ENCODE data around the gene CNFN. TPM values are rescaled to one million over a fixed set of nuclear protein-coding genes. Genes with fewer than 3 reads are reported as not detected.

The CNFN gene
- total RNA-seq, 4 donors from 2014 or later, result 530 to 1,759 (median 921) TPM

- Histone ChIP-seq H3K27ac (peak overlapping the region in 2 of 4 donors; percentile 17 to 88), H3K27me3 (no peaks in the 10 kb centered on the region), H3K36me3 (peaks cover 0 to 11% (median 0%) of the 10 kb centered on the region in 3 donors), H3K4me1 (peaks cover 14 to 64% (median 19%) of the 10 kb centered on the region in 3 donors), H3K9me3 (no peaks in the 10 kb centered on the region), H3K4me3 (no peak overlapping the region)
- WGBS, 2 donors, result 82 to 89% methylated on average over 1 of the region's 1 CpG
- intact Hi-C loops (cut with DNase I), result no loop called here
- no peak for DNase-seq
- no peak for TF ChIP-seq POLR2A (IDR thresholded peaks at IDR 0.05)
- TF ChIP-seq, protein P1, sequence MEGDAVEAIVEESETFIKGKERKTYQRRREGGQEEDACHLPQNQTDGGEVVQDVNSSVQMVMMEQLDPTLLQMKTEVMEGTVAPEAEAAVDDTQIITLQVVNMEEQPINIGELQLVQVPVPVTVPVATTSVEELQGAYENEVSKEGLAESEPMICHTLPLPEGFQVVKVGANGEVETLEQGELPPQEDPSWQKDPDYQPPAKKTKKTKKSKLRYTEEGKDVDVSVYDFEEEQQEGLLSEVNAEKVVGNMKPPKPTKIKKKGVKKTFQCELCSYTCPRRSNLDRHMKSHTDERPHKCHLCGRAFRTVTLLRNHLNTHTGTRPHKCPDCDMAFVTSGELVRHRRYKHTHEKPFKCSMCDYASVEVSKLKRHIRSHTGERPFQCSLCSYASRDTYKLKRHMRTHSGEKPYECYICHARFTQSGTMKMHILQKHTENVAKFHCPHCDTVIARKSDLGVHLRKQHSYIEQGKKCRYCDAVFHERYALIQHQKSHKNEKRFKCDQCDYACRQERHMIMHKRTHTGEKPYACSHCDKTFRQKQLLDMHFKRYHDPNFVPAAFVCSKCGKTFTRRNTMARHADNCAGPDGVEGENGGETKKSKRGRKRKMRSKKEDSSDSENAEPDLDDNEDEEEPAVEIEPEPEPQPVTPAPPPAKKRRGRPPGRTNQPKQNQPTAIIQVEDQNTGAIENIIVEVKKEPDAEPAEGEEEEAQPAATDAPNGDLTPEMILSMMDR (IDR thresholded peaks at IDR 0.05), result no peak
These were observed 10.3 kb upstream of the CNFN start for GRCh38 chr19:42400404-42400803.

- intact Hi-C loops (cut with DNase I), result no loop called here
- peak overlapping the region; percentile 88 to 92 (median 89) for H3K27ac ChIP-seq
- DNase-seq, result no peak
- no peaks in the 10 kb centered on the region for H3K36me3 ChIP-seq
- H3K4me3 ChIP-seq, result peak overlapping the region; percentile 24 to 72 (median 54)
- no peaks in the 10 kb centered on the region for H3K27me3 ChIP-seq
- peaks cover 14 to 62% (median 19%) of the 10 kb centered on the region in 3 donors for H3K4me1 ChIP-seq
- no peaks in the 10 kb centered on the region for H3K9me3 ChIP-seq
- 19 to 21% methylated on average over 17 to 19 of the region's 25 CpGs for WGBS, 2 donors
- peak in 1 of 4 donors; percentile 19 for TF ChIP-seq POLR2A (IDR thresholded peaks at IDR 0.05)
- TF ChIP-seq, protein P1 (IDR thresholded peaks at IDR 0.05), result no peak
These were observed 7.4 kb upstream of the CNFN start for GRCh38 chr19:42397263-42398166.

DNA sequence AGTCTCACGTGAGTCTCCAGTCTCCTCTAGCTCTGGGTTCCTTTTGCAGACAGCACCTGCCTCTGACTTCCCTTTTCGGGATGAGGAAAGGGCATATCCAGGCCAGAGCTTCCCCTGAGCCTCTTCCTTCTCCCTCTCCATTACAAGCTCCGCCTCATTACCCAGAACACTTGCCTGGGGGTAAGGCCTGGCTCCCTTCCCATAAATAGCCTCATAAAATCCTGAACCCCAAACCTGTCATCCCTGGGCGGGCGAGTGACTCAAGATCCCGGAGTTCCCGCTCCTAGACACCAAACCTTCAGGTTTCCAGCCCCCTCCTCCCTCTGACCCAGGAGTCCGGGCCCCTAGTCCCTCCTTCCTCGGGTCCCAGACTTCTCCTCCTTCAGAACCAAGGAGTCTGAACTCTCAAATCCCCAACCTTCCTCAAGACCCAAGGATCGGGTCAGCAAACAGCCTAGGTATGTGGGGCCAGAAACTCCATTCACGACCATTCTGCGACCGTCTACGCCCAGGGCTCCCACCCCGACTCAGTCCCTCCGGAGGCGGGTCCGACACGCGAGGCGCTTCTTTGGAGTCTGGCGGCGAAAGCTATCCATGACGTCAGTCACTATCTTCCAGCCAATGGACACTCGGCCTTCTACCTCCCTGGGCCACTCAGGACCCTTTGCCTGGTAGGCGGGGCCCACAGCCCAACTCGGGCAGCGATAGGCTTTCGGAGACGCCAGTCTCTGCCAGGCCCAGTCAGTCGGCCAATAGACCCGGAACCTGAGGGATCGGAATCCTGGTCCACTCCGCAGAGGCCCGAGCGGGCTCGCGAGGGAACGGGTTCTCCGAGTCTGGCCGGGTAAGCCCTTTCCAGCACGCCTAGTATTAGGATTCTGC is 6.5 kb upstream of the CNFN start:
- peaks cover 14 to 53% (median 19%) of the 10 kb centered on the region in 3 donors for H3K4me1 ChIP-seq
- intact Hi-C loops (cut with DNase I), result no loop called here
- TF ChIP-seq, protein P1 (IDR thresholded peaks at IDR 0.05), result peak in 1 of 6 experiments; percentile 23
- TF ChIP-seq POLR2A (IDR thresholded peaks at IDR 0.05), result peak in 3 of 4 donors; percentile 9 to 86 (median 59)
- H3K9me3 ChIP-seq, result no peaks in the 10 kb centered on the region
- H3K4me3 ChIP-seq, result peak overlapping the region; percentile 24 to 72 (median 54)
- peak overlapping the region; percentile 88 to 92 (median 89) for H3K27ac ChIP-seq
- DNase-seq, result peak; percentile 81
- 5 to 25% methylated on average over 4 to 17 of the region's 42 CpGs for whole genome bisulfite sequencing, 2 donors
- H3K36me3 ChIP-seq, result no peaks in the 10 kb centered on the region
- H3K27me3 ChIP-seq, result peaks cover 0 to 2% (median 0%) of the 10 kb centered on the region in 4 donors

DNA sequence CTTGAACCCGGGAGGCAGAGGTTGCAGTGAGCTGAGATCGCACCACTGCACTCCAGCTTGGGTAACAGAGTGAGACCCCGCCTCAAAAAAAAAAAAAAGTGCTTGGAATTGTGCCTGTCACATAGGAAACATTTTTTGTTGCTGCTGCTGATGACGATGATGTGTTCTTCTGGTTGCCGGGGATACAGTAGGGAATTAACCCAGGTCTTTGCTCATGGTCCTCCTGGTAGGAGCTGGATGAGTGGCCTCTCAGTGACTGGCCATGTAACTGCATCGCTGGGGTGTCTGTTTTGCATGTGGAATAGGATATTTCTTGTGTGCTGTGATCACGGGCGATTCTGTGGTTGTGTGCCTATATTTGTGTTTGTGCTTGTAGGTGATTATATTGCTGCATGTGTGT is 4.7 kb upstream of the CNFN start:
- WGBS, 2 donors, result 70 to 88% methylated on average over 7 to 8 of the region's 8 CpGs
- peaks cover 14 to 38% (median 16%) of the 10 kb centered on the region in 3 donors for H3K4me1 ChIP-seq
- intact Hi-C loops (cut with DNase I), result no loop called here
- TF ChIP-seq, protein P1 (IDR thresholded peaks at IDR 0.05), result no peak
- TF ChIP-seq POLR2A (IDR thresholded peaks at IDR 0.05), result no peak
- no peak for DNase-seq
- no peak overlapping the region for H3K4me3 ChIP-seq
- H3K27me3 ChIP-seq, result peaks cover 0 to 21% (median 0%) of the 10 kb centered on the region in 4 donors
- no peaks in the 10 kb centered on the region for H3K9me3 ChIP-seq
- no peaks in the 10 kb centered on the region for H3K36me3 ChIP-seq
- no peak overlapping the region for H3K27ac ChIP-seq
